ENCODE measurements around the gene TERF2IP. TPM values are rescaled to one million over a fixed set of nuclear protein-coding genes. Genes with fewer than 3 reads are reported as not detected.

TERF2IP gene
- total RNA-seq, 1 donor from 2014 or later: 51.7 TPM

DNA sequence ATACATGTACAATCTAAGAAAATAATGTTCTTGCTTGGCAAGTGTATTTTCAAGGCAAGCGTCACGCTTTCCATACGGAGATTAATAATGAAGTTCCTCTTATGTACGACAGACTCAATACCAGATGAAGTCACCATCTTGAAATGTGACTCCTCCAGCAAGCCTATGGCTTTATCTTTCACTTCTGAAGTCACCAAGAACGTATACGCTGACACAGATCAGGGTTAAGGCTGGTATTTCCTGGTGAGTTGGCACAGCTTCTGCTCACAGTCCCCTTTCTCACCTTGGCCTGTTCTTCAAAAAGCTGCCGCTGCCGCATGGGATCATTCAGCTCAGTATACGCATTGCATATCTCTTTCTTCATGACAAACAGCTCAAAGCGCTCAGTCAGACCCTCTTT, 18.4 kb upstream of the TERF2IP start:
- no peak for ATAC-seq
- DNase-seq (ENCODE audit: missing footprints): no peak
- intact Hi-C loops (cut with DNase I): no loop called here

DNA sequence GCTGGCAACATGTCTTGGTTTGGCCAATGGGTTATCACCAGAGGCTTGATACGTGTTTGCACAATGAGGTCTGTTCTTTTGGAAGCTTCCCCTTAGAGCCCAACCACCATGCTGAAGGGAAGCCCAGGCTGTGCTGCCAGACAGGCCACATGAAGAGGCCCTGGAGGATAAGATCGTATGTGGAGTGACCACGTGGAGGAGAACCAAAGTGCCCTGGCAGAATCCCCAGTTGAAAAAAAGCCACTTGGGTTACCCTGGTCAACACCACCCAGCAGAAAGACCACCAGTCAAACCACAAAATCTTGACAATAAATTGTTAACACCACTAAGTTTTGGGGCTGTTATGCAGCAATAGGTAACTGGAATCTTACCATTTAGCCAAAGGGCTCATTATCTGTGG, 17.5 kb upstream of the TERF2IP start:
- no peak for DNase-seq (ENCODE audit: missing footprints)
- no peak for ATAC-seq
- intact Hi-C loops (cut with DNase I): no loop called here

DNA sequence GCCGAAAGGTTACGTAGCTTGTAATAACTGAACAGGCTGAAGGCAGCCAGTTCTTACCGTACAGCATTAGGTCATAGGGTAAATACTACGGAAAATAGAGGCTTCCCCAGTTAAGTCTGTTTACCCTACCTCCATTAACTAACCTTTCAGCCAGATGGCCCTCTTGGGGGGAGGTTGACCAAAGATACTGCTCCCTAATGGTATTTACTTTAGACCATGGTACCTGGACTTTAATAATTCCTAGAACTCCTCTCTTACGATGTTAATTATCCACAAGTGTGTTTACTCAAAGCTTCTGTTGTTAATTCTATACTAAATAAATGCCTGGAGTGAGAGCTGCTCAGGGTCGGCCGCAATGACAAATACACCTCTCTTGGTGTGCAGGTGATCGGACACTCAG, 14.7 kb upstream of the TERF2IP start:
- intact Hi-C loops (cut with DNase I): no loop called here
- ATAC-seq (no peak), DNase-seq (ENCODE audit: missing footprints) (no peak)

DNA sequence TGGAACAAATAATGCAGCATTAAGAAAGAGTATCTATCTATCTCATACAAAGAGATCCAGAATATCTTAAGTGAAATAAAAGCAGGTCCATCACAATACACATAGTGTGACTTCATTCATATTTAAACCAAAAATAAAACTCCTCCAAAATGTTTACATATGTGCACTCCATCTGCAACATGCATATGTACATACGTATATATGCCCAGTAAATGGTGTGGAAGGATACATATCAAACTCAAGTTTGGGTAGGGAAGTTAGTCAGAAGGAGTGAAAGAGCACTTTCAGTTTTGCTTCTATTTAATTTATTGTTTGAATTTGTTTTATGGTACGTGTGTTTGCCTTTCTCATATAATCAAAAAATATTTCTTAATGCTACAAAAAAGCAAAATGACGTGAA, 12.5 kb upstream of the TERF2IP start:
- DNase-seq (ENCODE audit: missing footprints) (no peak), ATAC-seq (no peak)
- intact Hi-C loops (cut with DNase I): no loop called here

DNA sequence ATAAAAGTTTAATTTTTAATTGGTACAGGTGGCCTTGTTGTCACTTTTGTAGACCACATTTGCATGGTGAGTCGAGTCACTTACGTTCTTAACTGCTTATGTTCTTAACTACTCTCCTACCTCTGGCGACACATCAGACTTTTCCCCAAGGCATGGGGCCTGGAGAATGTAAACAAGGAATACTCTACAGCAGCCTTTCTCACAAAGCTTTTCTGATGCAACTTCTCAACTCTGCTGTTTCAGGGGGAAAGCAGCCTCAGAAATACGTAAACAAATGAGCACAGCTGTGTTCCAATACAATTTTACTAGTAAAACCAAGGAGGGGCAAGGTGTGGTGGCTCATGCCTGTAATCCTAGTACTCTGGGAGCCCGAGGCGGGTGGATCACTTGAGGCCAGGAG, 7.0 kb upstream of the TERF2IP start:
- intact Hi-C loops (cut with DNase I): no loop called here
- ATAC-seq (no peak), DNase-seq (ENCODE audit: missing footprints) (no peak)

DNA sequence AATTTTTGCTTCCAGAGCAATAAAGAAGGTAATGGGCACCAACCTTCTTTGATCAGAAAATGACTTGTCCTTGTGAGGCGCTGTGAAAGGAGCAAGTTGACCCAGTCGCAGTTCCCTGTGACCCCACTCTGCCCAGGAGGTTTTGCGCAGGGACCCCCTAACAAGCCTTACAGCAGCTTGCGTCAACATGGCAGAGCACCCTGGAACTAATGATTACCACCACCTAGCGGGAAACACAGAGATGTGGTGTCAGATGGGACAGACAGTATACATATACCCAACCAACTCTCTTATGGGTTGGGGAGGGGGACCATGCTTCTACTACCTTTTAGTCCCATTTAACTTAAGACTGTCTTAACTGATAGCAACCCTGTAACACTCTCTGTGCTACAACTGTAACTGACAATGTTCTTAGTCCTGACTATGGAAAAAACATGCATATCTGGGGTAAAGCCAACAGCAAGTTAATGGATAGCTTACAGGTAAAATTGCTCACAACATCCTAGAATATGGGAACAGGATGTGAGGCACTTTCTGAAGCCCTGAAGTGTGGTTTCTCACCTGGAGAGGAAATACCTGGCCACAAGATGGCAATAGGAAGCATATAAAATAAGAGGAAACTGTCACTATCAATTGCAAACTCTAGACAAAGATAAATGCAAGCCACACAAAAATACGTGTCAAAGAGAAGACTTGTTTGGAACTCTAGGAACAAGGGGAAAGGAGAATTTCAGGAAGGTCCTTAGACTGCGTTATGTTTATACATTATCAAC, 3.1 kb upstream of the TERF2IP start:
- no peak for ATAC-seq
- DNase-seq (ENCODE audit: missing footprints): no peak
- intact Hi-C loops (cut with DNase I): no loop called here

DNA sequence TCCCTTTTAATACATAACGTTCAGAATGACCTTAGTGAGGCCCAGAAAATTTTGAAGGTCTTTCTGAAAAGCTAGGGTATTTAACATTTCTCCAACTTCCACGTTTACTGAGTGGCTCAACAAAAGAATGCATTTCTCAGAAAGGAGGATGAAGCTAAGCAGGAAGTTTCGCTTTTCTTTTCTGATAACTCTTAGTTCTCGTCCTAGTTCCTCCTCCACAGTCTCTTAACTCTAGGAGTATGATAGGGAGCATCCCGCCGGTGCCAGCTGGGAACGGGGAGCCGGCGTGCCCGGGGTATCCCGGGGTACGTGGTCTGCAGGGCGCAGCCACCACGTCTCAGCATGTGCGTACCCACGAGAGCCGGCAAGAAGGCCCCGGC, 471 bp upstream of the TERF2IP start:
- intact Hi-C loops (cut with DNase I): no loop called here
- DNase-seq (ENCODE audit: missing footprints): no peak

DNA sequence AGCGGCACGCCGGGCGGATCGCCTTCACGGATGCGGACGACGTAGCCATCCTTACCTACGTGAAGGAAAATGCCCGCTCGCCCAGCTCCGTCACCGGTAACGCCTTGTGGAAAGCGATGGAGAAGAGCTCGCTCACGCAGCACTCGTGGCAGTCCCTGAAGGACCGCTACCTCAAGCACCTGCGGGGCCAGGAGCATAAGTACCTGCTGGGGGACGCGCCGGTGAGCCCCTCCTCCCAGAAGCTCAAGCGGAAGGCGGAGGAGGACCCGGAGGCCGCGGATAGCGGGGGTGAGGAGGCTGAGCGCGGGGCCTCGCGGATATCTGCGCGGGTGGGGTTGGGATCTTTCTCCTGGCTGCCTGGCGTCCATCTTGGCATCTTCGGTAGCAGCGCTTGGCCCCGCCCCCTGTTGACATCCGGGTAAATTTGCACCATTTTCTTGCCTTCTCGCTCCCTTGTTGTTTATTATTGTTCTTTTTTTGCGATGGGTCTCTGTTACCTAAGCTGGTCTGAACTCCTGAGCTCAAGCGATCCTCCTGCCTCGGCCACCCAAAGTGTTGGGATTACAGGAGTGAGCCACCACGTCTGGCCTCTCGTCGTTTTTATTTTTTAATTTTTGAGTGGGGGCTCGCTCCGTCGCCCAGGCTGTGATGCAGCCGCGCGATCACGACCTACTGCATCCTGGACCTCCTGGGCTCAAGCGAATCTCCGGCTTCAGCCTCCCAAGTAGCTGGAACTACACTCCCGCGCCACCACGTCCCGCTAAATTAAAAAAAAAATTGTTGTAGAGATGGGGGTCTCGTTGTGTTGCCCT, 898 bp downstream of the TERF2IP start:
- peak; percentile 67 for ATAC-seq
- intact Hi-C loops (cut with DNase I): no loop called here

More for the DNA sequence above, 471 bp upstream of the TERF2IP start:
- peak; percentile 21 for ATAC-seq

DNA sequence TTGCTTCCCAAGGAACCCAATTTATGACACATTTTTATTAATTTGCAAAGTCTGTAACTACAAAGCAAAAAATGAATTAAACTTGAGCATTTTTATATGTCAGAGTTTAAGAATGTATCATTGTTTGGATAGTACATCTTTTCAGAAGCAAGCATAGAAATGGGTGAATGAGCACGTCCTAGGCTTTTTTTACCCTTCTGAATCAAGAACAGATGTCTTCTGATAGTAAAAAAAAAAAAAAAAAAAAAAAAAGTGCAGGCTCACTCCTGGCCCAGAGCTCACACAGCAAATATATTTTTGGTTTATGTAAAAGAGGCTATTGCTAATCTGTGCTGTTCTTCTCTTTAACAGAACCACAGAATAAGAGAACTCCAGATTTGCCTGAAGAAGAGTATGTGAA, 6.3 kb downstream of the TERF2IP start:
- intact Hi-C loops (cut with DNase I): no loop called here
- DNase-seq (ENCODE audit: missing footprints): no peak
- no peak for ATAC-seq

More for the DNA sequence above, 898 bp downstream of the TERF2IP start:
- peak; percentile 93 for DNase-seq (ENCODE audit: missing footprints)

DNA sequence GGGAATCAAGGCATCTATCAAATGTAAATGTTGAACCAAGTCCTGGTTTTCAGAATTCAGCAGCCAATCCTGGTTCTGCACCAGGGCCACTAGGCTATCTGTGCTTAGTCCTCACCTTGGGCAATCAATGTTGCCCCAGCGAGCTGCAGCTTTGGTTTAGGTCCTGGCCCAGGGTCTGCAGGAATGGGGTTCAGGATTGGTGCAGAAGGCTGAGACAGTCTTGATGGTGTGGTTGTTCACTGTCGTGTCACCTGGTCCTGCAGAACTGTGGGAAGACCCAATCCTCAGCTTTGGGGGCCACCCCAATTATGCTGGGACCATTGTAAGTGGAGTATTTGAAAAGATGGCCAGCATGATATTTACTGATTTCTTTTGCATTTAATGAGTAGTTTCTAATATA, 10.6 kb downstream of the TERF2IP start:
- DNase-seq (ENCODE audit: missing footprints): no peak
- intact Hi-C loops (cut with DNase I): no loop called here
- no peak for ATAC-seq

DNA sequence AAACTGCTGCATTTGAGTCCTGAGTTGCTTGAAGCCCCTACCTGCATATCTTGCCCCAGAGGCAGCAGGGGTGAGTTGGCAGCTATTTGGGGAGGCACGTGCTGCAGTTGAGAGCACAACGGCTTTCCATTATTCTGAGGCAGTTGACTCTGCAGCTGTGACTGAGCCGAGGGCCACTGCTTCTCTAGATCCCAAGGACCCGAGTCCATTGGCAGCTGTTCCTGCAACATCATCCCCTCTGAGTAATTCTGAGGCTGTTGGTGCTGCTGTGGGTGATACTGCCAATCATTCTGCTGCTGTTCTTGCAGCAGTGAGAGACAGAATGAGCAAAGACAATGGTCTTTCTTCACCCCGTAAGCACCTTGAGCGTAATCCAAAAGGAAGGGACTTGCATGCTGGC, 12.7 kb downstream of the TERF2IP start:
- ATAC-seq (no peak), DNase-seq (ENCODE audit: missing footprints) (no peak)
- intact Hi-C loops (cut with DNase I): loop anchor here (5.0 kb wide), 1 partner anchor 102 kb away; no protein-coding TSS in a partner anchor

DNA sequence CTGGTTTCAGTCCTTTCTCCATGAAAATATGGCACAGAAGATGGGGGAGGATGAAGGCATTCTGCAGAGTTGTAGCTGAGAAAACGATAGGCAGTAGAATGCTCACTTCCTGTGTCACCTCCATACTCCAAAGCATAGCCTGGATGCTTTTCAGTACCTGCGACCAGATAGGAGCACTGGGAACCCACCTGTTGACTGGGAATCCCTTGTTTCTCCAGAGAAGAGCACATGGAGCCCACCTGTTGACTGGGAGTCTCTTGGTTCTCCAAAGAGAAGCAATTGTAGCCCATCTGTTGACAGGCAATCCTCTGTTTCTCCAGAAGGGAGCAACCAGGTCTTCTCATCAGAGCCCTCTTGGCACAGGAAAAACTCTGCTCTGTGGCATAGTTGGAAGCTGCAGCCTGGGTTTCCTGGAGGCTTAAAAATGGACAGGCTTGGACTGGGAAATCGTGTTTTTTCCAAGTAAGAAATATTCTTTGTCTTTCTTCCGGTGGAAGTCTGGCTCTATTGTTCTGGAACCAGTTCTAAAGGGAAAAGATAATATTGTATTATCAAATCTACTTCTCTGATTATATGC, 13.2 kb downstream of the TERF2IP start:
- intact Hi-C loops (cut with DNase I): loop anchor here (5.0 kb wide), 1 partner anchor 101 kb away; no protein-coding TSS in a partner anchor
- ATAC-seq (no peak), DNase-seq (ENCODE audit: missing footprints) (no peak)

DNA sequence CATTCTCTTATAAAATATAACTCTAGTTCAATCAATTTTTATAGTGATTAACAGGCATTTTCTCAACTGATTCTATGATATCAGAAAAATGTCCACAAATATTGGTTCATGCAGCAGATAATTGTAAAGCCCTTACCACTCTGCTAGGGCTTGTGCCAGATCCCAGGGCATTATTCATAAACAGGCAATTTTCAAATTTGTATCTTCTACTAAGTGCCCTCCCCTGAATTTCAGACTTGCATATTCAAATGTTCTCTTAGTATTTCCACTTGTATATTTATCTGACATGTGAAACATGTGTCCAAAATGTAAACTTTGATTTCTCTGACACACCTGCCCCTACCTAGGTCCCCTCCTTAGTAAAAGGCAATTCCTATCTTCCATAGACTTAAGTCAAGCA, 19.9 kb downstream of the TERF2IP start:
- no peak for DNase-seq (ENCODE audit: missing footprints)
- no peak for ATAC-seq
- intact Hi-C loops (cut with DNase I): no loop called here

DNA sequence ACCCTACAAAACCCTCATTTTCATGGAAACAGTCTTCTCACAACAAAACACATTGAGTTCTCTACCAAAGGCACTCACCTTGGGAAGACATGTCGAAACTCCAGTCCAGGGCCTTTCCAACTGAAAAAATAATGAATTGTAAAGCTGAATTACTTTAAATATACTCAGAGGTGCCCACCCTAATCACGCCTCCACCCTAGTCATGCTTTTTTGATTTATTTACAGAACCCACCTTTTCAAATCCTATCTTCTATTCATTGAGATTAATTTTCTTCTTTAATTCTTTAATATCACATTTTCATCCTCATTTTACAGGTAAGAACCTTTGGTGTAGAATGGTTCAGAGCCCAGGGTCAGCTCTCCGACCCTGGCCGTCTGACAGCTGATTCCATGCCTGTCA, 29.3 kb downstream of the TERF2IP start, which contains the start of gene CPHXL2:
CPHXL2 (minus strand) TSS at position 101 of the 400 bp plus-strand sequence; CDS start at position 91, 10 bp downstream.
- no peak for ATAC-seq
- intact Hi-C loops (cut with DNase I): no loop called here

DNA sequence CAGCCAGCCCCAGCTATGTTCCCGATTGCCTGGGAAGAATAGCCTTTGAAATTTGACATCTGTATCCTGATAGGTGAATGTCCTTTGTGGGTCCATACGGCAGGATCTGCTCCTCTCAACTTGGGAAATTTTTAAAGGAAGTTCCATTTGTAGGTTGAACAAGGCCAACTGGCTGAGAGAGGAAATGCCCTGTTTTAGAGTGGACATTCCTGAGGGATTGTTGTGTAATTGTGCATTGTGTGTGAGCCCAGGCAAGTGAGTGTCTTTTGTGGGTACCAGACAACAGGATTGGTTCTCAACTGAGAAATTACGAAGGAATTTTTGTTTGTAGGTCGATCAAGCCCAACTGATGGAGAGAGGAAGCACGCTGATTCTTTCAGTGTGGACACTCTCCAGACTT, 31.8 kb downstream of the TERF2IP start:
- no peak for DNase-seq (ENCODE audit: missing footprints)
- intact Hi-C loops (cut with DNase I): no loop called here
- no peak for ATAC-seq

More for the DNA sequence above, 29.3 kb downstream of the TERF2IP start, which contains the start of gene CPHXL2:
- no peak for DNase-seq (ENCODE audit: missing footprints)

DNA sequence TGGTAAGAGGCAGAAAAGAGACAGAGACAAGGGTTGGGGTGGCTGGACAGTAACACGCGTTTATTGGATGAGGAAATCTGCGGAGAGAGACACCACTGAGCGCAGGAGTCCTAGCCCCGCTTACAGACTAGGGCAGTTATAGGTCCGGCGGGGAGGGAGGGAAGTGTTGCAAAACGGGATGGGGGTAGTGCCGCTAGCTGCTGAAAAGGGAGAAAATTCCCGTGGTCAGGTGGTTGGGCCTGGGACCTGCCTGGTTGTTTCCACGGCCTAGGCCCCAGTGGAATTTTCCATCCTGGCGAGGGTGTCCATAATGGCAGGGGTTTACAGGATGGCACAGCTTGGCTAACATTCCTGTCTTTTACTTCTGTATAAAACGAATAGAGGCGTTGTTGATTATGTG, 34.7 kb downstream of the TERF2IP start:
- ATAC-seq: no peak
- DNase-seq (ENCODE audit: missing footprints): no peak
- intact Hi-C loops (cut with DNase I): no loop called here

DNA sequence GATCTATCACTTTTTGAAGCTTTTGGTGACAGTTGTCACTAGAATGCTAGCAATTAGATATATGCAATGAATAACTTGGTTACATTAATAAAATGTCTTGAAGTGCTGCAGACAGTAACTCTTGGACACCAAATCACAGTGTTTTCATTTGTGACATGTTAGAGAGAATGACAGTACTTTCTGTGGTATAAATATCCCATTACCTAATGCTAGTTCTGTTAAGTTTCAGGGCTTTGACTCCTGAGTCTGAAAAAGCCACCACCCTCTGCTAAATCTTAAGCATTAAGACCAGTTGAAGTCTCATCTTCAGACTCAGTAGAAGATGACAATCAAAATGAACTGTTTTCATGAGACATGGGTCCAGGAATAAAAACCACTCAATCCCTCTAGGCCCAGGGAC, 39.8 kb downstream of the TERF2IP start:
- DNase-seq (ENCODE audit: missing footprints): no peak
- no peak for ATAC-seq
- intact Hi-C loops (cut with DNase I): no loop called here

DNA sequence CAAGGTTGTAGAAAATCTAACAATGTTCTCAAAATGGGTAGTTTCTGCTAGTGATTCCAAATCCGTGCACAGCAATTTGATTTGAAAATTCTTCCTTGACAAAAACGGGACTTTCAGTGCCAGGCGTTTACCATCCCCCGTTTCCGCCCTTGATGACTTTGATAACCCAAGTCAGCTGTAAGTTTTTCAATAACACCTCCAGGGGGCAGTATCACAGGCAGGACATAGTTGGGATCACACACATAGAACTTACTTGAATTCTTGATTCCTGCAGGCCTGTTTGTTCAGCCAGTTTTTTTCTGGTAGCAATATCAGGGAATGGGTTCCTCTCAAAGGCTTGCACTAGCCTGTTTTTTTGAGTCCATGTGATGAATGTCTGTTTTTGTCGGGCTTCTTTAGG, 48.1 kb downstream of the TERF2IP start:
- DNase-seq (ENCODE audit: missing footprints) (no peak), ATAC-seq (no peak)
- intact Hi-C loops (cut with DNase I): no loop called here

DNA sequence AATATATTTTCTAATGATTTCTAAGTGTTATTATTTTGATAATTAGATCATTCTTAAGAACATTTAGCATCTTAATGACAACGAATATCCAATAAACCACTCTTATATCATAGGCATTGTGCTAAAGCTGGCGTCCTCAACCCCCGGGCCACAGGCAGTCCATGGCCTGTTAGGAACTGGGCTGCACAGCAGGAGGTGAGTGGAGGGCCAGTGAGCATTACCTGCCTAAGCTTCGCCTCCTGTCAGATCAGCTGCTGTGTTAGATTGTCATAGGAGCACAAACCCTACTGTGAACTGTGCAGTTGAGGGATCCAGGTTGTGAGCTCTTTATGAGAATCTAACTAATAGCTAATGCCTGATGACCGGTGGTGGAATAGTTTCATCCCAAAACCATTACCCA, 50.0 kb downstream of the TERF2IP start:
- DNase-seq (ENCODE audit: missing footprints) (no peak), ATAC-seq (no peak)
- intact Hi-C loops (cut with DNase I): no loop called here

DNA sequence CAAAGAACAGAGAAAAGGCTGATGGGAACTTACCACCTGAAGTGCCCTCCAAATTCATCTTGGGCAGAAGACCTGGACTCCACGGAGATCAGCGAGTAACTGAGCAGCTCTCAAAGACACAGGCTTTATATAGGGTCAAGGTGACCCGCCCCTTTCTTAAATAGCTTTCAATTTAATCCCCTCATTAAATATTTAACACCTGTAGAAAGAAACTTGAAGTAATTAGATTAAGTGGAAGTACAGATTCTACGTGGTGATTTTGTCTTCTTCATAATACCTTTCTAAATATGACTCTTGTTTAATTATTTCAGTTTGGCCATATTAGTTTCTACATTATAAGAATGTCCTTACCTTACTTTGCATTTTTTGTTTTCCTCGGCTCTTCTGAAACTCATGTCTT, 53.8 kb downstream of the TERF2IP start, which contains the start of gene DUXB:
DUXB (minus strand) TSS at position 101 of the 400 bp plus-strand sequence; CDS start at position 58, 43 bp downstream.
- no peak for ATAC-seq
- DNase-seq (ENCODE audit: missing footprints): no peak
- intact Hi-C loops (cut with DNase I): no loop called here
